Cardiac muscle cell (in vitro differentiated cells and primary cell): ENCODE data around the gene ZNF629. TPM values are rescaled to one million over a fixed set of nuclear protein-coding genes. Genes with fewer than 3 reads are reported as not detected.
"Not testable (repeated sequence)": the region's sequence is repeated elsewhere in the genome, so short reads cannot be mapped to it uniquely, and the experiment has no call there.

ENCODE experiments used
- DNase-seq, 2 donors: peaks; one replicate each; pipeline versions ENCODE4 v3.0.0 to v3.0.0-alpha.2; 2010 to 2017; ENCODE audit warnings: low read depth in 1 of 2, low spot score in 1 of 2
- H3K27ac ChIP-seq: fragments of 200-600 bp; sonication (generic); 2 replicates; pipeline ENCODE4 v1.5.1; 2016
- H3K27me3 ChIP-seq: fragments of 200-600 bp; sonication (generic); 2 replicates; pipeline ENCODE4 v1.6.0; 2016; ENCODE audit warnings: control low read depth
- H3K36me3 ChIP-seq: fragments of 200-600 bp; sonication (generic); 2 replicates; pipeline ENCODE4 v1.5.1; 2016; ENCODE audit warnings: control low read depth
- H3K4me1 ChIP-seq: fragments of 200-600 bp; sonication (generic); 2 replicates; pipeline ENCODE4 v1.8.1; 2017; ENCODE audit warnings: low read depth, mild to moderate bottlenecking, mixed run types
- H3K4me3 ChIP-seq: fragments of 200-600 bp; sonication (generic); 2 replicates; pipeline ENCODE4 v1.5.1; 2016; ENCODE audit warnings: mild to moderate bottlenecking
- H3K9me3 ChIP-seq: fragments of 200-600 bp; sonication (generic); 2 replicates; pipeline ENCODE4 v1.5.1; 2017; ENCODE audit warnings: low read depth, mild to moderate bottlenecking, control low read depth
- CTCF ChIP-seq: IDR thresholded peaks from 2 replicates; pipeline ENCODE4 v1.5.1; 2012; ENCODE audit warnings: low read depth, mild to moderate bottlenecking, low read length
- polyA plus RNA-seq: library from polyadenylated mRNA; unstranded; fragments of >200 nt; fragmentation: Nextera tagmentation; extraction: Ambion mirVana; gene quantifications from 2 replicates; pipeline ENCODE4 v1.2.1, GENCODE V29; 2016
- total RNA-seq: library from RNA; depleted of rRNA; stranded (reverse); fragments of >200 nt; gene quantifications from 2 replicates; pipeline ENCODE4 v1.2.3, GENCODE V29; 2016

The ZNF629 gene
- total and polyA plus RNA-seq, 2 experiments from 2014 or later = 20.1 to 50.9 TPM

DNA sequence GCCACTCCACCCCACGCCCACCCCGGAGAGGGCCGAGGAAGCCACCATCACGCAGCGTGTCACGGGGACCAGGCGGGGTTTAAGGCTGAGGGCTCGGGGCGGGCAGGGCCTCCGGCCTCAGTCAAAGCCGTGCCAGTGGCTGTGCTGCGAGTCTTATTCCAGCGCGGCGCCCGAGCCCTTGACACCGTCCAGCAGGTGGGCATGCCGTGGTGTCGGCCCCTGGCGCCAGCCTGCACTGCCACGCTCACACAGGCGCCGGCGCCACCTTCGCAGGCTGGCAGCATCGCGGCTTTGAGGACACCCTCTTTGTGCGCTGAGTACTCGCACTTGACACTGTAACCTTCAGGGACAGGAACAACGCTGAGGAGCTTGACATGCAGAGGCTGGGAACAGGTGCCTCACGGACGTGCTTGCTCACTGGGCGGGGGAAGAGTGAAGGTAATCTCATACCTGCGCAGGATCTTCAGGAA lies 34.0 kb upstream of the ZNF629 start:
- H3K4me1 ChIP-seq = no peaks in the 10 kb centered on the region
- H3K9me3 ChIP-seq = no peaks in the 10 kb centered on the region
- H3K36me3 ChIP-seq = no peaks in the 10 kb centered on the region
- H3K27ac ChIP-seq = no peak overlapping the region
- no peak for DNase-seq
- H3K4me3 ChIP-seq = no peak overlapping the region
- no peaks in the 10 kb centered on the region for H3K27me3 ChIP-seq
- no peak for TF ChIP-seq CTCF

- Histone ChIP-seq H3K27me3 (no peaks in the 10 kb centered on the region), H3K4me3 (no peak overlapping the region), H3K36me3 (no peaks in the 10 kb centered on the region), H3K4me1 (no peaks in the 10 kb centered on the region), H3K27ac (no peak overlapping the region), H3K9me3 (no peaks in the 10 kb centered on the region)
- no peak for DNase-seq
- TF ChIP-seq CTCF = no peak
Observed at GRCh38 chr16:30816769-30817168, 29.8 kb upstream of the ZNF629 start.

DNA sequence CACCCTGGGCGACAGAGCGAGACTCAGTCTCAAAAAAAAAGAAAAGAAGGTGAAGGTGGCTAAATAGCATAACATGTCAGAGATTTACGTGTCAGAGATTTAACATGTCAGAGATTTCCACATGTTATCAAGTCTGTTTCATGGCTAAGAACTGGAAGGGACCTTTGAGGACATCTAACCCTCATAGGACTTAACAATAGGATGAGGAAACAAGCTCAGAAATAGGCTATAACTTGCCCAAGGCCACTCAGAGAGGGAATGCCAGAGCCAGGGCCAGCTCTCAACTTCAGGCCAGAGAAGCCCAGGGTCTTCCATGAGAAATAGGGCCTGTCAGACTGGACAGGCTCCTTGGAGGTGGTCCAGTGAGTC lies 26.8 kb upstream of the ZNF629 start:
- no peaks in the 10 kb centered on the region for H3K36me3 ChIP-seq
- H3K4me1 ChIP-seq = no peaks in the 10 kb centered on the region
- no peak overlapping the region for H3K27ac ChIP-seq
- TF ChIP-seq CTCF = no peak
- H3K4me3 ChIP-seq = peak overlapping the region; percentile 5
- no peaks in the 10 kb centered on the region for H3K27me3 ChIP-seq
- DNase-seq = no peak
- H3K9me3 ChIP-seq = no peaks in the 10 kb centered on the region

- not testable (repeated sequence) for H3K4me3 ChIP-seq, DNase-seq, H3K9me3 ChIP-seq, H3K36me3 ChIP-seq, H3K27me3 ChIP-seq, H3K27ac ChIP-seq
- H3K4me1 ChIP-seq = peaks cover 10% of the 10 kb centered on the region
Observed at GRCh38 chr16:30809675-30810074, 22.7 kb upstream of the ZNF629 start.

- H3K27me3 ChIP-seq, DNase-seq: not testable (repeated sequence)
Observed at GRCh38 chr16:30808890-30809426, 22.0 kb upstream of the ZNF629 start.

GRCh38 chr16:30808146-30808545 lies 21.1 kb upstream of the ZNF629 start:
- no peak for TF ChIP-seq CTCF
- H3K27me3 ChIP-seq = no peaks in the 10 kb centered on the region

More at GRCh38 chr16:30808890-30809426, 22.0 kb upstream of the ZNF629 start:
- peaks cover 10% of the 10 kb centered on the region for H3K4me1 ChIP-seq
- H3K9me3 ChIP-seq, H3K4me3 ChIP-seq, H3K27ac ChIP-seq, H3K36me3 ChIP-seq: not testable (repeated sequence)

More at GRCh38 chr16:30808146-30808545, 21.1 kb upstream of the ZNF629 start:
- H3K4me3 ChIP-seq = no peak overlapping the region
- no peaks in the 10 kb centered on the region for H3K9me3 ChIP-seq
- H3K27ac ChIP-seq = no peak overlapping the region
- H3K36me3 ChIP-seq = no peaks in the 10 kb centered on the region
- no peak for DNase-seq
- H3K4me1 ChIP-seq = peaks cover 10% of the 10 kb centered on the region
